HG03565 (cell line): ENCODE results near the gene CERS6.

ENCODE experiments used
- ATAC-seq: cut with Tn5 transposase; IDR thresholded peaks from one replicate; pipeline ENCODE4 v1.9.1; 2021; ENCODE audit warnings: mild to moderate bottlenecking, moderate library complexity; ENCODE audit not compliant: unreplicated experiment

Gene CERS6

DNA sequence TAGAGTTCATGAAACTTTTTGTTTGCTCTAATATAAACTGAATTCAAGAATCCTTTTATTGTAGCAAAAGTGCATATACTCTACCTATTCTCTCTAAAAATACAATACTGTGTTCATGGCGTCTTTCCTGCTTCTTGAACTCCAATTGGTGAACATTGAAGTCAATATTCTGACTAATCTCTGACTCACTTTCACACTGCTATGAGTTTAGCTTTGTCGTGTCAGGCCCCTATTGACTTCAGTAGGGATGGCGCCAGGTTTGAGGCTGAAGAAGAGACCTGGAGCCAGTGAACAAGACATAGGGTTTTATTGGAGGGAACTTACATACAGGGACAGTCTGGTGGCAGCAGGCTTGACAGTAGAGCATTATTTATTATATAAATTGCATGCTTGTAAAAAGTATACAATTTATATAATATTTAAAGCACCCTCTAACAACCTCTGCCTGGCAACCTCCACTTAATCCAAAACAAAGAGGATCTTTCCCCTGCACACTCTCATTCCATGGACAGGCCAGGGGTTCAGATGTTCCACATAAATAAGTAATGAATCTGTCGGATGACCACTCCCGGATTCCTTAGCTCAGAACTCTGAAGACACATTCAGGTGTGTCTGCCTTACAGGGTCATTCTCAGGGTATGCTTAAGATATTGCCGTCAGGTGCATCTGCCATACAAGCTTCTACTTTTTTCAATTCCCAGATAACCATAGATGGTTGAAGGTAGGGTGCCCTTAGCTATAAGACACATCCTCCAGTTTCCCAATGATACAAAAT is 141.0 kb downstream of the CERS6 start:
- ATAC-seq = no peak

- ATAC-seq = no peak
These were observed 143.7 kb downstream of the CERS6 start for GRCh38 chr2:168599738-168600137.

GRCh38 chr2:168600949-168601348 is 144.9 kb downstream of the CERS6 start:
- ATAC-seq = no peak

GRCh38 chr2:168601741-168602140 is 145.7 kb downstream of the CERS6 start:
- peak; percentile 46 for ATAC-seq

GRCh38 chr2:168602379-168602778 is 146.3 kb downstream of the CERS6 start:
- no peak for ATAC-seq

- no peak for ATAC-seq
These were observed 146.9 kb downstream of the CERS6 start for GRCh38 chr2:168602846-168603401.

- ATAC-seq = no peak
These were observed 147.4 kb downstream of the CERS6 start for GRCh38 chr2:168603439-168603961.

GRCh38 chr2:168604252-168604651 is 148.2 kb downstream of the CERS6 start:
- no peak for ATAC-seq

DNA sequence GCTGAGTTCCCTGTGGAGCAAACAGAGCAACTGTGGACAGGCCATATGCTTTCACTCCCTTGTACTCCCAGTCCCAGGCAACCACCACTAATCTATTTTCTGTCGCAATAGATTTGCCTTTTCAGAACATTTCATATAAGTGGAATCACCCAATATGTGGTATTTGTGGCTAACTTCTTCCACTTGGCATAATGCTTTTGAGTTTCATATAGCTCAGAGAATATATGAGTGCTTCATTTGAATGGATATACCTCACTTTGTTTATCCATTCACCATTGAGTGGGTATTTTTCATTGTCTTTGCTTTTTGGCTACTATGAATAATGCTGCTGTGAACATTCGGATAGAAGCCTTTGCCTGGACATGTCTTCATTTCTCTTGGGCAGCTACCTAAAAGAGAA is 151.9 kb downstream of the CERS6 start:
- ATAC-seq = no peak

DNA sequence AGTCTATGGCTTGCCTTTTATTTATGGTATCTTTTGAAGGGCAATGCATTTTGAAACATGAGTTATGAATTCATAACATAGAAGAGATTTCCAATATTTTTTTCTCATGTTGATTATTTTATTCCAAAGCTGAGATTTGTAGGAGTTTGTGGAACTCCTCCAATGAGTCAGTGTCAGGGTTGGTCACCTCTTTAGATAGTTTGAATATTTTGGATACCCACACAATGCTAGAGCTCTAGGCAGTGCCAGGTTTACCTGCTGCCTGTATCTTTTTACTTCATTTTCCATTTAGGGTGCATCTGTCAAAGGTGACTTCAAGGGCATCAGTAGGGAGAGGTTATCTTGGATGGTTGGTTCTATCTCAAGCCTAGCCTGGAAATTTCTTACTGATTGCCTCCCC is 152.7 kb downstream of the CERS6 start:
- no peak for ATAC-seq

- ATAC-seq = no peak
These were observed 155.0 kb downstream of the CERS6 start for GRCh38 chr2:168611091-168611490.

DNA sequence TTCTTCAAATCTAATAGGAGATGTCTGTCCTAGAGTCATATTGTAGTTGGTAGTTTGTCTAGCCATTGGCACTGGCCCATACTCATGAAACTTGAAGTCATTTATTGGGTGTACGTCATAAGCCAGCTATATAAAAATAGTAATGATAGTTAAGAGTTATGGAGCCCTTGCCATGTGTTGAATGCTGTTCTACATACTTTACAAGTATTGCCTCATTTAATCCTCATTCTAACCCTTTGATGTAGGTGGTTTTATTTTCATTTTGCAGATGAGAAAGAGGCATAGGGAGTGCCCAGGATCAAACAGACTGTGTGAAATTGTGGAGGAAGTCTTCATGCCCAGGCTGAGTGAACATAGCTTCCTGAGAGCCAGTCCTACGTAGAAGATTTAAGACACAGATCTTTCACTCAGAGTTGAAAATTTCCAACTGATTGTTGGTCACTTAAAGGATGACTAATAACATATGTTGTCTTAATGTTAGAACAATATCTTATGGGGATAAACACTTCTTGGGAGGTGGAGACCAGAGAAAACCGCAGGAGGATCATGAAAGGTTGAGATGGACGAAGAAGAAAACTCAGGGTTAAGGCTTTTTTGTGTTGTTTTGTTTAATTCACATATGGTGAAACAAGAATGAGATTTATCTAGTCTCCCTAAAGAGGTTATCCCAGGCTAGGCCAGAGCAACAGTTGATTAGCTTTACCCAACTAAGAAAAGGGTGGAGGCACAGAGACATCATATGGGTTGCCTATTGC is 156.0 kb downstream of the CERS6 start:
- ATAC-seq = no peak

GRCh38 chr2:168612719-168613118 is 156.6 kb downstream of the CERS6 start:
- no peak for ATAC-seq

DNA sequence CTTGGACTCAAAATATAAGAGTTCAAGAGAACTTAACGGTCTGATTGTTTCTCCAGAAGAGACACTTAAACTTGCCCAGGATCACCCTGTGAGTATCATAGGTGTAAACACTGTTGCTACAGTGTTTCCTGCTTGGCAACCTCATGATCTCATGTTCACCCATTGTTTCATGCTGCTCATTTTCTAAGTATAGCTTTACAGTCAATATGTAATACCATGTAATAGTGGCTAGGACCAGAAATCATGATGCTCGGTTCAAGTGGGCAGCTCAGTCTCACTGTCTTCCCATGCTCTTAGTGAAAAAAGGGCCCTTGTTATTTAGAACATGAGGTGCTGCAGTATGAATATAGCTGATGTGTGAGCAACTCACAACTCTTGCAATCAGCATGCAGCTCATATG is 157.5 kb downstream of the CERS6 start:
- no peak for ATAC-seq

DNA sequence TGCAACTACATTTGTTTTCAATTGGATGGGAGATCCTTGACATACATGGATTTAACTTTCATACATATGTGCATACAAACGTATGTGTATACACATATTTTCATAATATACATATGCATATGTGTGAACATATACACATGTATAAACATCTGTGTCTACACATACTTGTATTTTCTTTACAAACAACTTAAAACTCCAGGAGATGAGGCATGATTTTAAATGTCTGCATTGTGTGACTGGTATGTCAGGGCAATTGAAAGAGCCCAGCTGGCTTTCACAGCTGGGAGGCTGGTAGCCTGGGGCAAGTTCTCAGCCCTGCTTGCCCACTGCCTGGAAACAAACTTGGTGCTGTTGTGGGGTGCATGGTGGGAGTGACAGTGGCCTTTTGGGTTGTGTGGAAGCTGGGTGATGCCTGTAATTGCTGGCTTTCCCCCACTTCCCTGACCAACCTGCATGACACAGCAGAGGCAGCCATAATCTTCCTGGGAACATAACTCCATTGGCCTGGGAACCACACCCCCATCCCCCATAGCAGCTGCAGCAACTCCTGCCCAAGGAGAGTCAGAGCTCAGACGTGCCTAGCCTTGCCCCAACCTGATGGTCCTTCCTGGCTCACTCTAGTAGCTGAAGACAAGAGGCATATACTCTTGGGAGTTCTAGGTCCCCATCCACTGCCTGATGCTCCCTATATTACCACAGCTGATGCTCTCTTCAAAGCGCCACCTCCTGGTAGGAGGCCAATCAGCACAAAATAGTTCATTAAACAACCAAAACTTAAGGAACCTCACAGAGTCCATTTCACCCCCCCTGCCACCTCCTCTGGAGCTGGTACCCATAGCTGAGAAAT is 158.3 kb downstream of the CERS6 start:
- no peak for ATAC-seq

DNA sequence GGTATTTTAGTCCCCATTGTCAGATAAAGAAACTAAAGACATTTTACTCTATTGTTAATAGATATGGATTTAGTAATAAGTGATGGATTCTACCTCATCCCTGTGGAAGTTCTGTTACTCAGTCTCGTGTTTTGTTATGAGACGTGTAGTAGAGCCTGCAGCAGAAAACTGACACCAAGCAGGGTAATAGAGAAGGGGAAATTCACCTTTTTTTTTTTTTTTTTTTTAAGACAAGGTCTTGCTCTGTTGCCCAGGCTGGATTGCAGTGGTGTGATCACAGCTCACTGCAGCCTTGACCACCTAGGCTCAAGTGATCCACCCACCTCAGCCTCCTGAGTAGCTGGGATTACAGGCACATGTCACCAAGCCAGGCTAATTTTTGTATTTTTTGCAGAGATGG is 164.5 kb downstream of the CERS6 start:
- ATAC-seq = no peak

GRCh38 chr2:168622559-168622958 is 166.5 kb downstream of the CERS6 start:
- no peak for ATAC-seq

DNA sequence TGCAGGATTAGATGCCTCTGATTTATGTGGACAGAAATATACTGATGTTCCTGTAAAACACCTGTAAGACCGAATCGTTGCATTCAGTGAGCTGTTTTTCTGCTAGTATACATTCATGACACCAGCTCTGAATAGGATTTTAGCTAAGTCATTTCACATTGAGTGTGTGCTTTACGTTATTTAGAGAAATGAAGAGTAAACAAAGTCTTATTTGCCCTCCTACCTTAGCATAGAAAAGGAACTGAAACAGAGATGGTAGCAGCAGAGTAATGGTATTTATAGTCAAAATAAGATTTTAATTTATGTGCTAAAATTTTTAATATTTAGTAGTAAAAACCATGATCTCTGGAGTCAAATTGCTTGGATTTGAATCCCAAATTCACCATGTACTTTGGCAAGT is 168.0 kb downstream of the CERS6 start:
- no peak for ATAC-seq

DNA sequence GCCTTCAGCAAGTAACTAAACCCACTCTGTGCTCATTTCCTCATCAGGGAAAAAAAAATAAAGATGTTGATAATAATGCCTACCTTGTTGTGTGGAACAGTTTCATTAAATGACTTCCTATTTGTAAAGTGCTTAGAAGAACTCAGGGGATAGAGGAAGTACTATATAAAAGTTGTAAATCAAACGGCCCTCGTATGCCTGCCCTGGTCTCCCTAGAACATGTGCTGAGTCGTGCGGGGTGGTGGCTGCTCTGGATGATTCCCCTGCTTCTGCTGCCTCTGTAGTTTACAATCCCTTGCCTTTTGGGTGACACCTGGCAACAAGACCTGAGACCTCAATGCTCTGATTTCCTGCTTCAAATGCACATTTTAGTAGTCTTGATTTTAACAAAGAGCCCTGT is 170.0 kb downstream of the CERS6 start:
- ATAC-seq = no peak

- ATAC-seq = no peak
These were observed 170.6 kb downstream of the CERS6 start for GRCh38 chr2:168626647-168627046.

- ATAC-seq = no peak
These were observed 176.6 kb downstream of the CERS6 start for GRCh38 chr2:168632709-168633121.
